HEK293T (cell line): Measurements from ENCODE around the gene CYP26B1.

Source experiments
- FOXK2 ChIP-seq: fragments of 450-650 bp; IDR thresholded peaks from 2 replicates; pipeline ENCODE4 v1.6.1; 2016; ENCODE audit warnings: mild to moderate bottlenecking
- PKNOX1 ChIP-seq: fragments of 450-650 bp; IDR thresholded peaks from 2 replicates; pipeline ENCODE4 v1.6.1; 2016

GRCh38 chr2:72150861-72151356, 3.2 kb upstream of the CYP26B1 start:
- TF ChIP-seq PKNOX1 = no peak
- no peak for TF ChIP-seq FOXK2
